ENCODE data around the gene IQSEC2.

DNA sequence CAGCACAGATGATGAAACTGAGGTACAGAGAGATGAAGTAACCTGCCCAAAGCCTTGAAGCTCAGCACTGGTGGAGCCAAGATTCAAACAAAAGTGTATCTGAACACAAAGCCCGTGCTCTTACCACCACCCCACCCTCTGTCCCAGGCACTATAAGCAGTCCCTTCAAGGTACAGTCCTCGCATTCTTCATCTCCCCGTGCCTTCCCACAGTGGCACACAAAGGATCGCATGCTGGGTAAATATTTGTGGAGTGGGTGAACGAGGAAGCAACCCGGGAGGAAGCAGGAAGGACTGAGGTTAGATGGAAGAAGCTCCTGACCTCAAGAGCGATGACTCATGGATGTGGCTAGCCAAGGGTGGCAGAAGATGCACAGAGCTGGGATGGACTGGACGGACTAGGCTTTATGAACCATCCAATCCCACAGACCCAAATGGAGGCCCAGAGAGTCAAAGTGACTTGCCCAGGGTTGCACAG, 18.4 kb downstream of the IQSEC2 start:
- TF ChIP-seq EP300 (IDR thresholded peaks at IDR 0.05; ENCODE audit: low read length): no peak
- no peak for TF ChIP-seq POLR2A (conservative IDR thresholded peaks at IDR 0.05)
- TF ChIP-seq POU5F1 (IDR thresholded peaks at IDR 0.05; ENCODE audit: borderline replicate concordance, low read depth, low read length, partially characterized antibody): no peak
- TF ChIP-seq, protein P1, sequence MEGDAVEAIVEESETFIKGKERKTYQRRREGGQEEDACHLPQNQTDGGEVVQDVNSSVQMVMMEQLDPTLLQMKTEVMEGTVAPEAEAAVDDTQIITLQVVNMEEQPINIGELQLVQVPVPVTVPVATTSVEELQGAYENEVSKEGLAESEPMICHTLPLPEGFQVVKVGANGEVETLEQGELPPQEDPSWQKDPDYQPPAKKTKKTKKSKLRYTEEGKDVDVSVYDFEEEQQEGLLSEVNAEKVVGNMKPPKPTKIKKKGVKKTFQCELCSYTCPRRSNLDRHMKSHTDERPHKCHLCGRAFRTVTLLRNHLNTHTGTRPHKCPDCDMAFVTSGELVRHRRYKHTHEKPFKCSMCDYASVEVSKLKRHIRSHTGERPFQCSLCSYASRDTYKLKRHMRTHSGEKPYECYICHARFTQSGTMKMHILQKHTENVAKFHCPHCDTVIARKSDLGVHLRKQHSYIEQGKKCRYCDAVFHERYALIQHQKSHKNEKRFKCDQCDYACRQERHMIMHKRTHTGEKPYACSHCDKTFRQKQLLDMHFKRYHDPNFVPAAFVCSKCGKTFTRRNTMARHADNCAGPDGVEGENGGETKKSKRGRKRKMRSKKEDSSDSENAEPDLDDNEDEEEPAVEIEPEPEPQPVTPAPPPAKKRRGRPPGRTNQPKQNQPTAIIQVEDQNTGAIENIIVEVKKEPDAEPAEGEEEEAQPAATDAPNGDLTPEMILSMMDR (IDR thresholded peaks at IDR 0.05 in 2 of 3, conservative IDR thresholded peaks at IDR 0.05 in 1 of 3; ENCODE audit: insufficient read depth in 2 of 3, low read depth in 1 of 3, low read length in 3 of 3): no peak
- TF ChIP-seq GTF2E2 (tag; IDR thresholded peaks at IDR 0.05): no peak
- TF ChIP-seq PHF8 (IDR thresholded peaks at IDR 0.05; ENCODE audit: borderline replicate concordance, low read length): no peak
- no peak for TF ChIP-seq NR1H2 (CRISPR knock-in tag; IDR thresholded peaks at IDR 0.05)
- no peak for TF ChIP-seq PHF21A (IDR thresholded peaks at IDR 0.05; ENCODE audit: borderline replicate concordance, low read depth)
- TF ChIP-seq SREBF1 (IDR thresholded peaks at IDR 0.05; ENCODE audit: borderline replicate concordance, low read depth, low read length): no peak
- no peak for TF ChIP-seq ZNF274 (IDR thresholded peaks at IDR 0.05; ENCODE audit: borderline replicate concordance, low read depth, low read length)

All from K562 (cell line).